Smooth muscle cell (in vitro differentiated cells): Measurements from ENCODE around the gene PHF20. TPM values are rescaled to one million over a fixed set of nuclear protein-coding genes. Genes with fewer than 3 reads are reported as not detected.
"Not testable (repeated sequence)": the region's sequence is repeated elsewhere in the genome, so short reads cannot be mapped to it uniquely, and the experiment has no call there.

Source experiments
- DNase-seq: peaks from one replicate; lab custom pipeline; 2025; ENCODE audit not compliant: unreplicated experiment; lab: John Stamatoyannopoulos, UW
- H2AFZ ChIP-seq: fragments of 200-600 bp; sonication (generic); 2 replicates; pipeline ENCODE4 v1.6.0; 2016; ENCODE audit warnings: antibody characterized with exemption, low read depth, mild to moderate bottlenecking
- H3F3A ChIP-seq: fragments of 200-600 bp; sonication (generic); 2 replicates; pipeline ENCODE4 v1.6.0; 2017; ENCODE audit warnings: antibody characterized with exemption, low read depth
- H3K27ac ChIP-seq: fragments of 200-600 bp; sonication (generic); 2 replicates; pipeline ENCODE4 v1.5.1; 2016; ENCODE audit warnings: low read depth, mild to moderate bottlenecking
- H3K27me3 ChIP-seq: fragments of 200-600 bp; sonication (generic); 2 replicates; pipeline ENCODE4 v1.6.1; 2016; ENCODE audit warnings: low read depth, mild to moderate bottlenecking
- H3K36me3 ChIP-seq: fragments of 200-600 bp; sonication (generic); 2 replicates; pipeline ENCODE4 v1.5.1; 2016; ENCODE audit warnings: low read depth
- H3K4me1 ChIP-seq: fragments of 200-600 bp; sonication (generic); 2 replicates; pipeline ENCODE4 v1.5.1; 2016; ENCODE audit warnings: low read depth
- H3K4me2 ChIP-seq: fragments of 200-600 bp; sonication (generic); 2 replicates; pipeline ENCODE4 v1.6.0; 2016; ENCODE audit warnings: mild to moderate bottlenecking
- H3K4me3 ChIP-seq: fragments of 200-600 bp; sonication (generic); 2 replicates; pipeline ENCODE4 v1.5.1; 2016; ENCODE audit warnings: mild to moderate bottlenecking
- H3K79me2 ChIP-seq: fragments of 200-600 bp; sonication (generic); 2 replicates; pipeline ENCODE4 v1.6.0; 2016; ENCODE audit warnings: low read depth, mild to moderate bottlenecking
- H3K9ac ChIP-seq: fragments of 200-600 bp; sonication (generic); 2 replicates; pipeline ENCODE4 v1.6.0; 2016; ENCODE audit warnings: low read depth
- H3K9me3 ChIP-seq: fragments of 200-600 bp; sonication (generic); replicated peaks from 2 replicates; pipeline ENCODE4 v1.5.1; 2016; ENCODE audit warnings: low read depth
- H4K20me1 ChIP-seq: fragments of 200-600 bp; sonication (generic); 2 replicates; pipeline ENCODE4 v1.6.0; 2016; ENCODE audit warnings: low read depth
- CTCF ChIP-seq: fragments of 200-600 bp; sonication (generic); IDR thresholded peaks from 2 replicates; pipeline ENCODE4 v1.5.1; 2017; ENCODE audit warnings: borderline replicate concordance, mild to moderate bottlenecking, antibody characterized with exemption; ENCODE audit not compliant: insufficient read depth, poor library complexity, severe bottlenecking
- WGBS: methylation state at CpG from one replicate; pipeline ENCODE4 v1.1.7; 2016; ENCODE audit warnings: low lambda C conversion rate; 5-methylcytosine and 5-hydroxymethylcytosine counted together
- polyA plus RNA-seq: library from polyadenylated mRNA; unstranded; fragments of >200 nt; fragmentation: Nextera tagmentation; extraction: Ambion mirVana; gene quantifications from 2 replicates; pipeline ENCODE4 v1.2.1, GENCODE V29; 2016
- total RNA-seq: library from RNA; depleted of rRNA; stranded (reverse); fragments of >200 nt; gene quantifications from 2 replicates; pipeline ENCODE4 v1.2.3, GENCODE V29; 2014

The PHF20 gene
- total and polyA plus RNA-seq, 2 experiments from 2014 or later: 23.3 to 27.4 TPM

GRCh38 chr20:35849706-35850105 lies 77.9 kb downstream of the PHF20 start:
- no peaks in the 10 kb centered on the region for H3K27me3 ChIP-seq

GRCh38 chr20:35851659-35852058 lies 79.8 kb downstream of the PHF20 start:
- H3K4me2 ChIP-seq, H3K27ac ChIP-seq, DNase-seq, H3K4me3 ChIP-seq, H3F3A ChIP-seq, H3K27me3 ChIP-seq, H3K9me3 ChIP-seq, H3K4me1 ChIP-seq, H3K36me3 ChIP-seq, H3K9ac ChIP-seq, H2AFZ ChIP-seq, H3K79me2 ChIP-seq: not testable (repeated sequence)
- WGBS: 93% methylated on average over 8 of the region's 8 CpGs
- peaks cover 18% of the 10 kb centered on the region for H4K20me1 ChIP-seq

More at GRCh38 chr20:35849706-35850105, 77.9 kb downstream of the PHF20 start:
- Histone ChIP-seq H3K36me3 (no peaks in the 10 kb centered on the region), H3K4me3 (no peak overlapping the region), H3K27ac (no peak overlapping the region), H3F3A (no peaks in the 10 kb centered on the region), H3K9ac (no peak overlapping the region), H3K9me3 (no peaks in the 10 kb centered on the region), H3K79me2 (no peaks in the 10 kb centered on the region), H3K4me2 (no peak overlapping the region), H4K20me1 (peaks cover 12% of the 10 kb centered on the region), H2AFZ (no peak overlapping the region), H3K4me1 (no peaks in the 10 kb centered on the region)
- WGBS: 54% methylated on average over 4 of the region's 4 CpGs
- DNase-seq: no peak
- TF ChIP-seq CTCF: no peak

- TF ChIP-seq CTCF: no peak
- no peak overlapping the region for H3K27ac ChIP-seq
- no peak overlapping the region for H3K4me3 ChIP-seq
- H4K20me1 ChIP-seq: peaks cover 8% of the 10 kb centered on the region
- no peaks in the 10 kb centered on the region for H3F3A ChIP-seq
- no peaks in the 10 kb centered on the region for H3K27me3 ChIP-seq
- 74% methylated on average over 2 of the region's 2 CpGs for WGBS
- no peak overlapping the region for H3K9ac ChIP-seq
- no peaks in the 10 kb centered on the region for H3K36me3 ChIP-seq
- DNase-seq: no peak
- no peaks in the 10 kb centered on the region for H3K4me1 ChIP-seq
- no peaks in the 10 kb centered on the region for H3K9me3 ChIP-seq
- H3K4me2 ChIP-seq: no peak overlapping the region
- no peak overlapping the region for H2AFZ ChIP-seq
- H3K79me2 ChIP-seq: no peaks in the 10 kb centered on the region
Measured at GRCh38 chr20:35854713-35855348, 83.0 kb downstream of the PHF20 start.

- not testable (repeated sequence) for H3K4me2 ChIP-seq, H3K9me3 ChIP-seq, H3K36me3 ChIP-seq, H3K4me3 ChIP-seq, H2AFZ ChIP-seq, H4K20me1 ChIP-seq, H3K4me1 ChIP-seq, H3K27ac ChIP-seq, H3K79me2 ChIP-seq, DNase-seq, H3K27me3 ChIP-seq, H3F3A ChIP-seq, H3K9ac ChIP-seq
- 87% methylated on average over 4 of the region's 4 CpGs for WGBS
Measured at GRCh38 chr20:35855641-35856040, 83.8 kb downstream of the PHF20 start.
